A549 (cell line): Measurements from ENCODE around the gene GOLGA8F.
"Not testable (repeated sequence)": the region's sequence is repeated elsewhere in the genome, so short reads cannot be mapped to it uniquely, and the experiment has no call there.

ENCODE experiments used
- BHLHE40 ChIP-seq: IDR thresholded peaks from 2 replicates; pipeline ENCODE4 v1.6.1; 2012; ENCODE audit warnings: low read depth, low read length, inconsistent platforms
- MYC ChIP-seq: IDR thresholded peaks from 2 replicates; pipeline ENCODE4 v1.6.1; 2012; ENCODE audit warnings: mild to moderate bottlenecking, inconsistent platforms, low read length, improper control_type of control experiment, borderline replicate concordance
- POLR2A ChIP-seq: IDR thresholded peaks from 2 replicates; pipeline ENCODE4 v1.6.1; 2012; ENCODE audit warnings: mild to moderate bottlenecking, low read length
- POLR2AphosphoS2 ChIP-seq: conservative IDR thresholded peaks from 2 replicates; pipeline ENCODE4 v1.6.1; 2012; ENCODE audit warnings: low read length, improper control_type of control experiment, inconsistent platforms
- RAD21 ChIP-seq, 2 experiments: fragments of >200 bp in 1 of 2; sonication (Bioruptor Twin) in 1 of 2; formaldehyde crosslinking in 1 of 2; IDR thresholded peaks in 1 of 2; conservative IDR thresholded peaks in 1 of 2; 2 replicates in 1 of 2; 3 replicates in 1 of 2; pipeline ENCODE4 v1.6.1; 2012 to 2018; ENCODE audit warnings: inconsistent platforms in 1 of 2
- TP53 ChIP-seq: fragments of 250-450 bp; sonication (Bioruptor Pico); IDR thresholded peaks from 2 replicates; pipeline ENCODE4 v1.5.0; 2021; ENCODE audit warnings: mild to moderate bottlenecking, moderate library complexity
- TF ChIP-seq, protein P1 (sequence below): fragments of >200 bp; sonication (Bioruptor Twin); formaldehyde crosslinking; IDR thresholded peaks from 3 replicates; pipeline ENCODE4 v1.5.1; 2016
- TF ChIP-seq, protein P2 (sequence below): fragments of 150-350 bp; IDR thresholded peaks from 2 replicates; pipeline ENCODE4 v1.6.1; 2014; ENCODE audit warnings: low read depth, mild to moderate bottlenecking, low read length

DNA sequence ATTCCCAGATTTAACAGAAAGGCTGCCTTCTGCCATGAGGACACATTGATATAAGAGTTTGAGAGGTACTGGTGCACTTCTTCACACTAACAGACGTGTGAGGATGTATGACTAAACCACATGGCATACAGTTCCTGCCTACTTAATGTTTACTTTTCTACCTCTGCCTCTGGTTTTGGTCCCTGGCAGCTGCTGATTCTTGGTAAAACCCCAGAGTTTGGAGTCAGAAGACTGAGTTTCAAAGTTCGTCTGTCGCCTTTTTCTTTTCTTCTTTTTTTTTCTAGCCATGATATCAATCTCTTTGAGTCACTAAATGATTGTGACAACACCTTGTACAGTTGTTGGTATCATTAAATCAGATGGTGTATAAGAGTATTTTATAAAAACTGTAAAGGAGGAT, 1.6 kb downstream of the GOLGA8F start:
- TF ChIP-seq, protein P1, sequence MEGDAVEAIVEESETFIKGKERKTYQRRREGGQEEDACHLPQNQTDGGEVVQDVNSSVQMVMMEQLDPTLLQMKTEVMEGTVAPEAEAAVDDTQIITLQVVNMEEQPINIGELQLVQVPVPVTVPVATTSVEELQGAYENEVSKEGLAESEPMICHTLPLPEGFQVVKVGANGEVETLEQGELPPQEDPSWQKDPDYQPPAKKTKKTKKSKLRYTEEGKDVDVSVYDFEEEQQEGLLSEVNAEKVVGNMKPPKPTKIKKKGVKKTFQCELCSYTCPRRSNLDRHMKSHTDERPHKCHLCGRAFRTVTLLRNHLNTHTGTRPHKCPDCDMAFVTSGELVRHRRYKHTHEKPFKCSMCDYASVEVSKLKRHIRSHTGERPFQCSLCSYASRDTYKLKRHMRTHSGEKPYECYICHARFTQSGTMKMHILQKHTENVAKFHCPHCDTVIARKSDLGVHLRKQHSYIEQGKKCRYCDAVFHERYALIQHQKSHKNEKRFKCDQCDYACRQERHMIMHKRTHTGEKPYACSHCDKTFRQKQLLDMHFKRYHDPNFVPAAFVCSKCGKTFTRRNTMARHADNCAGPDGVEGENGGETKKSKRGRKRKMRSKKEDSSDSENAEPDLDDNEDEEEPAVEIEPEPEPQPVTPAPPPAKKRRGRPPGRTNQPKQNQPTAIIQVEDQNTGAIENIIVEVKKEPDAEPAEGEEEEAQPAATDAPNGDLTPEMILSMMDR: not testable (repeated sequence)
- TF ChIP-seq POLR2AphosphoS2; TP53 (CRISPR knock-in tag); MYC; RAD21 (conservative IDR thresholded peaks at IDR 0.05 in 1 of 2, IDR thresholded peaks at IDR 0.05 in 1 of 2); BHLHE40; POLR2A: not testable (repeated sequence)
- TF ChIP-seq, protein P2, sequence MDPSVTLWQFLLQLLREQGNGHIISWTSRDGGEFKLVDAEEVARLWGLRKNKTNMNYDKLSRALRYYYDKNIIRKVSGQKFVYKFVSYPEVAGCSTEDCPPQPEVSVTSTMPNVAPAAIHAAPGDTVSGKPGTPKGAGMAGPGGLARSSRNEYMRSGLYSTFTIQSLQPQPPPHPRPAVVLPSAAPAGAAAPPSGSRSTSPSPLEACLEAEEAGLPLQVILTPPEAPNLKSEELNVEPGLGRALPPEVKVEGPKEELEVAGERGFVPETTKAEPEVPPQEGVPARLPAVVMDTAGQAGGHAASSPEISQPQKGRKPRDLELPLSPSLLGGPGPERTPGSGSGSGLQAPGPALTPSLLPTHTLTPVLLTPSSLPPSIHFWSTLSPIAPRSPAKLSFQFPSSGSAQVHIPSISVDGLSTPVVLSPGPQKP: not testable (repeated sequence)
